Epidermal melanocyte (primary cell): ENCODE results near the gene SERP2.

Source experiments
- DNase-seq: peaks from one replicate; pipeline ENCODE4 v3.0.0; 2011; ENCODE audit warnings: low spot score; ENCODE audit not compliant: insufficient read length

The SERP2 gene

DNA sequence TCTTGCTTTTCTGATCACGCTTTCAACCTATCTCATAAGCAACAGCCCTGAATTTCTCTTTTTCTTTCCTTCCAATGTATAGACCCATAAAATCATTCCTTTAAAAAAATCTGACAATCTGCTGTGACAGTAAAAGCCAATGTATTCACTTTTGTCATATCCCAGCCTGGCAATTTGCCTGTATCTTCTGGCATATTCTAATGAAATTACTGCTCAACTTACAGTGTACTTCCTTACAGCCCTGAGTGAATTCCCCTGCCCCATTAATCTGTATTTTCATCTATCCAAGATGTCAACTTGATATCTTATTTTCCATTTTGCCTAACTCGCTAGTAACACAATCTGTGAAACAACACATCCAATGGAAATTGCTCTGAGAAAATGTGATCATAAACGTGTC is 18.0 kb upstream of the SERP2 start:
- no peak for DNase-seq

GRCh38 chr13:44359983-44360375 is 13.6 kb upstream of the SERP2 start:
- DNase-seq = no peak

GRCh38 chr13:44362394-44363040 is 11.1 kb upstream of the SERP2 start:
- no peak for DNase-seq

- DNase-seq = no peak
These were observed 9.8 kb upstream of the SERP2 start for GRCh38 chr13:44363631-44364344.

GRCh38 chr13:44364345-44365000 is 9.2 kb upstream of the SERP2 start:
- no peak for DNase-seq

- DNase-seq = no peak
These were observed 8.6 kb upstream of the SERP2 start for GRCh38 chr13:44365008-44365407.

DNA sequence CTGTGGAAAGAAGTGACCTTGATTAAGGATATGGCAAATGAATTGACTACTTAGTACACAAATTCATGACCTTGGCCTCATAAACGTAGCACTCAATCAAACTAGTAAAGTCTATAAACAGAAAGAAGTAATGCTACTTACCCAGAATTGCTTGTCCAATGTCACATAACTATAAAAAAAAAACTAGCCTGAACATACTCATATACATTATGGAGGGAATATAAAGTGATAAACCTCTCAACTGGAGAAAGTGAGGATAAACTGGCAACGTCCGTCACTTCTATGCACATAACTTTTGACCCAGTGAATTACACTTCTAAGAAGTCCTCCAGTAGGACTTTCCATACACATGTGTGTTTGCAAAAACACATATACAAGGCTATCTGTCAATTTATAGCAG is 7.7 kb upstream of the SERP2 start:
- no peak for DNase-seq

- DNase-seq = no peak
These were observed 5.5 kb upstream of the SERP2 start for GRCh38 chr13:44368062-44368591.

- no peak for DNase-seq
These were observed 4.8 kb upstream of the SERP2 start for GRCh38 chr13:44368599-44369368.

DNA sequence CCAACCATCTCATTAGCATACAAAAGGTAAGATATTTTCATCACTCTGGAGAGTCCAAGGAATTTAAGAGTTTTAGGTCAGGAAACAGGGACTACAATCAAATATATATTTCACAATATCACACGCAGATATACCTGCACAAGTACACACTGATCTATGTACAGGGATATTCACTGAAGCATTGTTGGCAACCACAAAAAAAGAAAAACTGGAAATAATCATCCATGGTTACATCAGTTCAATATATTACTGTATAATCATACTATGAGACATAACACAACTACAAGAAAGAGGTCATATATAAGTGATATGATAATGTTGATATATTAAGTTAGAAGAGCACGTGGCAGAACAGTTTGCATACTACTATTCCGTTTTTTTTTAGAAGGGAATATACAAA is 2.2 kb upstream of the SERP2 start:
- DNase-seq = no peak

GRCh38 chr13:44373247-44373600 is 400 bp upstream of the SERP2 start:
- DNase-seq = no peak

DNA sequence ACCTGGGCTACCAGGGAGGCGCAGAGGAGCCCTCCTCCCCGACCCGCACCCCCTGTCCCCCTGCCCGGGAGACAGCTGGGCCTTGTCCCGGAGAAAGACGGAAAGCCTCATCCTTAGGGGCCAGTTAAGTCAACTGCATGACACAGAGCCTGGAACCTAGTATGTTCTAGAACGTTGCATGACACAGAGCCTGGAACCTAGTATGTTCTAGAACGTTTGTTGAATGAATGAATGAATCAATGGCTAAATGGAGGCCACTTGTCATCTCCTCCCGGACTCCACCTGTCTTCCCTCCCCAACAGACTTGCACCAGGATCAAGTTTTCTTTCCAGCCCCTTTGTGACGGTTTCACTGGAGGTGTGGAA is 706 bp downstream of the SERP2 start:
- no peak for DNase-seq

- no peak for DNase-seq
These were observed 4.7 kb downstream of the SERP2 start for GRCh38 chr13:44378277-44378676.

GRCh38 chr13:44379885-44380284 is 6.3 kb downstream of the SERP2 start:
- no peak for DNase-seq

DNA sequence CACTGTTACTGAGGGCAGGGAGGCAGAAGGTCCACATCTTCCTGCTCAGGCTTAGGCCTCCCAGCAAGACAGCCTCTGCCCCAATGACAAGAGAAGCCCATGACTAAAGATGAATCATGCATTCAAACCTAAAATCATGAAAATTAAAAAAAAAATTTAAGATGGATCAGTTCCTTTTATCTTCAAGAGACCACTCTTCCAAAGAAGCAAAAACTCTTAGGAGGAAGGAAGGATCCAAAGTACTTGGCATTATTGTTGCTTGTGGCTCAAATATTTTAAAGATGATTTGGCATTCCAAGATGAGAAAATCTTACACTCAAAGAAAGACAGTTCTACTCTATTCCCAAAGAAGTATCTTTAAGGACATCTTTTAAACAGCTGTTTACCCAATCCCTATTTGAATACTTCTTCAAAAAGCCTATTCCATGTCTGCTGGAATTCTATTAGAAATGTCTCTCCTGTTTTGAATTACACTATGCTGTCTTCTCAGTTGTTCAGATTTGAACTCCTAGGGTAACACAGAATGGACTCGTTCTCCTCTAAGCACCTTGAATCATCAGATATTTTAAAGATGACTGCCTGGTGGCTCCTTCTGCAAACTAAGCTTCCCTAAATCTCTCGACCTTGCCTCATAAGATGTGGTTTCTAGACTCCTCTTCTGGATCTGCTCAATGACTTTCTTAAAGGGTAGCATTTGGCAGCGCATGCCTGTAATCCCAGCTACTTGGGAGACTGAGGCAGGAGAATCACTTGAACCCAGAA is 7.0 kb downstream of the SERP2 start:
- no peak for DNase-seq

- no peak for DNase-seq
These were observed 9.1 kb downstream of the SERP2 start for GRCh38 chr13:44382635-44383145.

GRCh38 chr13:44383945-44384344 is 10.3 kb downstream of the SERP2 start:
- no peak for DNase-seq

- no peak for DNase-seq
These were observed 11.2 kb downstream of the SERP2 start for GRCh38 chr13:44384778-44385177.

DNA sequence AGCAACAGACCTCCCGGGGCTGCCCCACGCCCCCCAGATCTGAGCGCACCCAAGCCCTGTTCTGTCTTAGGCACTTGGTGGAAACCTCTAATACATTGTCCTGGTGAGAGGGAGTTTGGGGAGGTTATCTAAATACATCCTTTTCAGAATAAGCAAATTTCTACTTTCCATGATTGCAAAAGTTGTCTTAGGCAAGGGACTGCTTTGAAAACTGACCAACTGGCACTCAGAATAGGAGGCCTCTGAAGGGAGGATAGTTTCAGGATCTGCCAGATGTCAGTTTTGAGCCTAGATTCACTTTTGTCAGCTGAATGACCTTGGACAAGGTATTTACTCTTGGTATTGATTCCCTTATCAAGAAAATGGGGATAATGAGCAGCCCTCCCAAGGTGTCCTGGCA is 11.8 kb downstream of the SERP2 start:
- no peak for DNase-seq

DNA sequence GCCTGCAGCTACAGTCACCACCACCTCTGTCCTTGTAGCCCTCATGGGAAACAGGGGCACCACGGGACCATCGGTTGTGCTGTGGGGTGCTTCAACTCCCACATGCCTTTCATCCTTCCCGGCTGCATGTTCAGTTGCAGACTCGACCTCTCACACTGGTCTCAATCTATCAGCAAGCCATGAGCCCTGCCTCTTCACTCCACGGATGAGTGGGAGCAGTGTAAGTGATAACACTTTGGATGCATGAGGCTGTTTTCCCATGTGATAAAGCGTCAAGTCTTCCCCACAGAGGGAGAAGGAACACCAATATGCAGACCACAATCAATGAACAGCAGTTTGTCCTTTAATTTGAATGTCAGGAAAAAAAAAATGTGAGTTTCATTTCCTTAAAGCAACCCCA is 12.2 kb downstream of the SERP2 start:
- no peak for DNase-seq
